Testis (tissue), 2 donors: ENCODE results near the gene C9orf78.

Source experiments
- POLR2A ChIP-seq: fragments of 450-650 bp; IDR thresholded peaks from one replicate; pipeline ENCODE4 v1.6.1; 2017; ENCODE audit warnings: antibody characterized with exemption, mild to moderate bottlenecking, moderate library complexity
- TF ChIP-seq, protein P1 (sequence below), 3 experiments: fragments of 450-650 bp in 2 of 3; fragments of 200-600 bp in 1 of 3; sonication (generic) in 1 of 3; IDR thresholded peaks; one replicate each; pipeline ENCODE4 v1.5.1; 2016 to 2019; ENCODE audit warnings: antibody characterized with exemption in 3 of 3, mild to moderate bottlenecking in 2 of 3, moderate library complexity in 1 of 3

DNA sequence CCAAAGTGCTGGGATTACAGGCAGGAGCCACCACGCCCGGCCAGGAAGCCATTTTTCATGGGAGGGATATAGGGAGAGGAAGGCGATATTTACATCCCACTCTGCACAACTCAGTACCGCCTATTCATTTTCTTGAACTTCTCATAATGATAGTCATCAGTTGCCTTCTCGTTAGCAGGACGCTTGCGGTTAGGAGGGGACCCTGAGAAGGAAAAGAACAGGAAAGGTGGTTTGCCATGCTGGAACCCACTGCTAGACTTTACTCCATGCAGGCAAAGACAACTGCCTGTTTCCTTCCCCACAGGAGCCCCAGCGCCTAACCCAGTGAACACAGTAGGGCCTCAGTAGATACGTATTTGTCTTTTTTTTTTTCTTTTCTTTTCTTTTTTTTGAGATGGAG is 7.0 kb downstream of the C9orf78 start:
- TF ChIP-seq, protein P1, sequence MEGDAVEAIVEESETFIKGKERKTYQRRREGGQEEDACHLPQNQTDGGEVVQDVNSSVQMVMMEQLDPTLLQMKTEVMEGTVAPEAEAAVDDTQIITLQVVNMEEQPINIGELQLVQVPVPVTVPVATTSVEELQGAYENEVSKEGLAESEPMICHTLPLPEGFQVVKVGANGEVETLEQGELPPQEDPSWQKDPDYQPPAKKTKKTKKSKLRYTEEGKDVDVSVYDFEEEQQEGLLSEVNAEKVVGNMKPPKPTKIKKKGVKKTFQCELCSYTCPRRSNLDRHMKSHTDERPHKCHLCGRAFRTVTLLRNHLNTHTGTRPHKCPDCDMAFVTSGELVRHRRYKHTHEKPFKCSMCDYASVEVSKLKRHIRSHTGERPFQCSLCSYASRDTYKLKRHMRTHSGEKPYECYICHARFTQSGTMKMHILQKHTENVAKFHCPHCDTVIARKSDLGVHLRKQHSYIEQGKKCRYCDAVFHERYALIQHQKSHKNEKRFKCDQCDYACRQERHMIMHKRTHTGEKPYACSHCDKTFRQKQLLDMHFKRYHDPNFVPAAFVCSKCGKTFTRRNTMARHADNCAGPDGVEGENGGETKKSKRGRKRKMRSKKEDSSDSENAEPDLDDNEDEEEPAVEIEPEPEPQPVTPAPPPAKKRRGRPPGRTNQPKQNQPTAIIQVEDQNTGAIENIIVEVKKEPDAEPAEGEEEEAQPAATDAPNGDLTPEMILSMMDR (IDR thresholded peaks at IDR 0.05): no peak
- no peak for TF ChIP-seq POLR2A
